COLO829 (cell line): ENCODE data around the gene LMF2.

Experiments
- DNase-seq: peaks from one replicate; pipeline ENCODE4 v3.0.0; 2012; ENCODE audit warnings: low spot score

Gene LMF2

GRCh38 chr22:50507421-50507990, at the start of gene LMF2:
TSS of gene LMF2 (minus strand) at chr22:50507702. CDS start at chr22:50507675, 27 bp downstream.
- peak; percentile 94 for DNase-seq

GRCh38 chr22:50556703-50557102, 49.2 kb upstream of the LMF2 start:
- no peak for DNase-seq

GRCh38 chr22:50553310-50553709, 45.8 kb upstream of the LMF2 start:
- no peak for DNase-seq

GRCh38 chr22:50551160-50551752, 43.8 kb upstream of the LMF2 start:
- no peak for DNase-seq

- no peak for DNase-seq
Observed at GRCh38 chr22:50550395-50550794, 42.9 kb upstream of the LMF2 start.

- DNase-seq, result no peak
Observed at GRCh38 chr22:50548921-50549790, 41.7 kb upstream of the LMF2 start.

- no peak for DNase-seq
Observed at GRCh38 chr22:50548040-50548920, 40.8 kb upstream of the LMF2 start.

GRCh38 chr22:50547263-50547985, 39.9 kb upstream of the LMF2 start:
- DNase-seq, result no peak

GRCh38 chr22:50546326-50547262, 39.1 kb upstream of the LMF2 start:
- no peak for DNase-seq

GRCh38 chr22:50545522-50546325, 38.2 kb upstream of the LMF2 start, which contains the start of gene KLHDC7B:
TSS of gene KLHDC7B (plus strand) at chr22:50545899. CDS start at chr22:50546244, 345 bp downstream.
- no peak for DNase-seq

GRCh38 chr22:50544746-50545253, 37.3 kb upstream of the LMF2 start:
- DNase-seq, result no peak

GRCh38 chr22:50544078-50544745, 36.7 kb upstream of the LMF2 start:
- DNase-seq, result no peak

GRCh38 chr22:50542416-50542927, 35.0 kb upstream of the LMF2 start:
- DNase-seq, result no peak

GRCh38 chr22:50541667-50542026, 34.1 kb upstream of the LMF2 start:
- peak; percentile 78 for DNase-seq

GRCh38 chr22:50540381-50540780, 32.9 kb upstream of the LMF2 start:
- DNase-seq, result no peak

GRCh38 chr22:50537765-50538164, 30.3 kb upstream of the LMF2 start:
- no peak for DNase-seq

- DNase-seq, result no peak
Observed at GRCh38 chr22:50536226-50536625, 28.7 kb upstream of the LMF2 start.

- no peak for DNase-seq
Observed at GRCh38 chr22:50535113-50535512, 27.6 kb upstream of the LMF2 start.
